ENCODE results near the gene LIG3.

LIG3 gene

DNA sequence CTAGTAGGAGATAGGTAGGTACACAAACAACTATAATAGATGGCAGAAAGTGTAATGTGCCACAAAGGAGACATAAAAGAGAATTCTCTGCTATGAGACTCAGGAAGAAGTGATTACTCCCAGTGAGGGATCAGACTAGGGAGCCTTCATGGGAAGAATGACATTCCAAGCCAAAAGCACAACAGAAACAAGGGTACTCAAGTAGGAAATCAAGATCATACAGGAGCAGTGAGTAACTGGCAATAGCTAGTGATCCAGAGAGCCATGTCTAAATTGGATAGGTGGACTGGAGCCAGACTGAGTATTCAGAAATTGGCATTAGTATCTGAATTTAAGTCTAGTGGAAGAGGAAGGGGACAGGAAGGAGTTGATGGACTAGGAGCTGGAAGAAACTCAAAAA, 72.5 kb downstream of the LIG3 start:
- Histone ChIP-seq H3F3A (ENCODE audit: control insufficient read depth, insufficient read depth) (no peaks in the 10 kb centered on the region), H3K4me3 (ENCODE audit: low read length) (no peak overlapping the region), H3K27ac (ENCODE audit: low read depth, low read length) (no peak overlapping the region), H3K4me1 (ENCODE audit: control insufficient read depth, low read length) (peaks cover 14% of the 10 kb centered on the region), H3K4me2 (ENCODE audit: low read length) (no peak overlapping the region), H3K27me3 (ENCODE audit: control insufficient read depth, low read length) (no peaks in the 10 kb centered on the region), H3K9me3 (ENCODE audit: control insufficient read depth, insufficient read depth, low read length) (no peaks in the 10 kb centered on the region), H3K79me2 (ENCODE audit: control insufficient read depth, low read length) (no peaks in the 10 kb centered on the region), H4K20me1 (ENCODE audit: control insufficient read depth, insufficient read depth, low read depth, low read length) (no peaks in the 10 kb centered on the region), H3K36me3 (ENCODE audit: control insufficient read depth, low read length) (no peaks in the 10 kb centered on the region), H3K9me2 (replicated peaks; ENCODE audit: control insufficient read depth, low read length) (no peaks in the 10 kb centered on the region)
- TF ChIP-seq, protein P1, sequence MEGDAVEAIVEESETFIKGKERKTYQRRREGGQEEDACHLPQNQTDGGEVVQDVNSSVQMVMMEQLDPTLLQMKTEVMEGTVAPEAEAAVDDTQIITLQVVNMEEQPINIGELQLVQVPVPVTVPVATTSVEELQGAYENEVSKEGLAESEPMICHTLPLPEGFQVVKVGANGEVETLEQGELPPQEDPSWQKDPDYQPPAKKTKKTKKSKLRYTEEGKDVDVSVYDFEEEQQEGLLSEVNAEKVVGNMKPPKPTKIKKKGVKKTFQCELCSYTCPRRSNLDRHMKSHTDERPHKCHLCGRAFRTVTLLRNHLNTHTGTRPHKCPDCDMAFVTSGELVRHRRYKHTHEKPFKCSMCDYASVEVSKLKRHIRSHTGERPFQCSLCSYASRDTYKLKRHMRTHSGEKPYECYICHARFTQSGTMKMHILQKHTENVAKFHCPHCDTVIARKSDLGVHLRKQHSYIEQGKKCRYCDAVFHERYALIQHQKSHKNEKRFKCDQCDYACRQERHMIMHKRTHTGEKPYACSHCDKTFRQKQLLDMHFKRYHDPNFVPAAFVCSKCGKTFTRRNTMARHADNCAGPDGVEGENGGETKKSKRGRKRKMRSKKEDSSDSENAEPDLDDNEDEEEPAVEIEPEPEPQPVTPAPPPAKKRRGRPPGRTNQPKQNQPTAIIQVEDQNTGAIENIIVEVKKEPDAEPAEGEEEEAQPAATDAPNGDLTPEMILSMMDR (IDR thresholded peaks at IDR 0.05; ENCODE audit: low read depth, low read length, poor library complexity, severe bottlenecking): no peak
- TF ChIP-seq EZH2phosphoT487 (IDR thresholded peaks at IDR 0.05; ENCODE audit: borderline replicate concordance, low read length): no peak

DNA sequence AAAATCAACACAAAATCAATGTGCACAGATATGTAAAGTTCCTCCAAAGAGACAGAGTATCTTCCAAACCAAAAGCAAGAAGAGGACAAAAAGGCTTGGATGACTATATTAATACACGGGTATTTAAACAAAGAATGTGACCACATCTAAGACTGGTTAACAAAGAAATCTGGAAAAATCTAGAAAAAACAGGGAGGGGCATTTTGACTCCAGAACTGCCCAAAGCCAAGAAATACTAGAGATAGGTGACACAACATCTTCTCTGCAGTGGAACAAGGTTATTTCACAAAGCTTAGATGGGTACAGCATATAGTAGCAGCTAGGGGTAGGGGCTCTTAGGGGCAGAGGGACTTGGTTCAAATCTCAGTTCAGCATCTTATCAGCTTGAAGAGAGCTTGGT, 72.9 kb downstream of the LIG3 start:
- Histone ChIP-seq H3K27ac (ENCODE audit: low read depth, low read length) (no peak overlapping the region), H3K79me2 (ENCODE audit: control insufficient read depth, low read length) (no peaks in the 10 kb centered on the region), H3K36me3 (ENCODE audit: control insufficient read depth, low read length) (no peaks in the 10 kb centered on the region), H3K9me2 (replicated peaks; ENCODE audit: control insufficient read depth, low read length) (no peaks in the 10 kb centered on the region), H3K4me1 (ENCODE audit: control insufficient read depth, low read length) (peaks cover 14% of the 10 kb centered on the region), H3F3A (ENCODE audit: control insufficient read depth, insufficient read depth) (no peaks in the 10 kb centered on the region), H3K4me2 (ENCODE audit: low read length) (no peak overlapping the region), H3K9me3 (ENCODE audit: control insufficient read depth, insufficient read depth, low read length) (no peaks in the 10 kb centered on the region), H4K20me1 (ENCODE audit: control insufficient read depth, insufficient read depth, low read depth, low read length) (no peaks in the 10 kb centered on the region), H3K27me3 (ENCODE audit: control insufficient read depth, low read length) (no peaks in the 10 kb centered on the region), H3K4me3 (ENCODE audit: low read length) (no peak overlapping the region)
- no peak for TF ChIP-seq EZH2phosphoT487 (IDR thresholded peaks at IDR 0.05; ENCODE audit: borderline replicate concordance, low read length)
- TF ChIP-seq, protein P1 (IDR thresholded peaks at IDR 0.05; ENCODE audit: low read depth, low read length, poor library complexity, severe bottlenecking): no peak

DNA sequence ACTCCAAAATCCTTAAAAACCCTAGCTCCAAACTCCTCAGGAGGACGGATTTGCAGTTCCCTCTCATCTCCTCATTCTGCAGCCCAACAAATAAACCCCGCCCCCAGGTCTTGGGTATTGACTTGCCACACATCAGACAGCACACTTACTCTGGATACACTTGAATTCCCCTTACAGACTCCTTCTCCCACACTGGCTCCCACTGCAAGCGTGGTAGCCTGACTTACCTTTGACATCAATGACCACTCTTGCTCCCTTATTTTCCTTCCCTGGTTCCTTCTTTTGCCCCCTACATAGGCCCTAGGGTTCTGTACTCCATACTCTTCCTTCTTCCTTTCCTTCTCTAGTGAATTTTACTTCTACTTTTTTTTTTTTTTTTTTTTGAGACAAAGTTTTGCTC, 75.7 kb downstream of the LIG3 start:
- Histone ChIP-seq H3K4me1 (ENCODE audit: control insufficient read depth, low read length) (peaks cover 10% of the 10 kb centered on the region), H3F3A (ENCODE audit: control insufficient read depth, insufficient read depth) (no peaks in the 10 kb centered on the region), H3K27ac (ENCODE audit: low read depth, low read length) (no peak overlapping the region), H3K9me3 (ENCODE audit: control insufficient read depth, insufficient read depth, low read length) (no peaks in the 10 kb centered on the region), H3K27me3 (ENCODE audit: control insufficient read depth, low read length) (no peaks in the 10 kb centered on the region), H3K79me2 (ENCODE audit: control insufficient read depth, low read length) (no peaks in the 10 kb centered on the region), H4K20me1 (ENCODE audit: control insufficient read depth, insufficient read depth, low read depth, low read length) (no peaks in the 10 kb centered on the region), H3K9me2 (replicated peaks; ENCODE audit: control insufficient read depth, low read length) (no peaks in the 10 kb centered on the region), H3K36me3 (ENCODE audit: control insufficient read depth, low read length) (no peaks in the 10 kb centered on the region), H3K4me3 (ENCODE audit: low read length) (no peak overlapping the region), H3K4me2 (ENCODE audit: low read length) (no peak overlapping the region)
- TF ChIP-seq, protein P1 (IDR thresholded peaks at IDR 0.05; ENCODE audit: low read depth, low read length, poor library complexity, severe bottlenecking): no peak
- TF ChIP-seq EZH2phosphoT487 (IDR thresholded peaks at IDR 0.05; ENCODE audit: borderline replicate concordance, low read length): no peak
